HG03469 (cell line): ENCODE measurements around the gene GJD2.

ENCODE experiments used
- ATAC-seq: cut with Tn5 transposase; IDR thresholded peaks from one replicate; pipeline ENCODE4 v1.9.1; 2021; ENCODE audit warnings: mild to moderate bottlenecking, moderate library complexity, moderate number of reproducible peaks; ENCODE audit not compliant: unreplicated experiment

Gene GJD2

GRCh38 chr15:34754674-34755418 lies at the start of gene GJD2:
Gene GJD2, minus strand, starts transcription at chr15:34754998. Its CDS starts 510 bp downstream, at chr15:34754488.
- ATAC-seq: no peak

DNA sequence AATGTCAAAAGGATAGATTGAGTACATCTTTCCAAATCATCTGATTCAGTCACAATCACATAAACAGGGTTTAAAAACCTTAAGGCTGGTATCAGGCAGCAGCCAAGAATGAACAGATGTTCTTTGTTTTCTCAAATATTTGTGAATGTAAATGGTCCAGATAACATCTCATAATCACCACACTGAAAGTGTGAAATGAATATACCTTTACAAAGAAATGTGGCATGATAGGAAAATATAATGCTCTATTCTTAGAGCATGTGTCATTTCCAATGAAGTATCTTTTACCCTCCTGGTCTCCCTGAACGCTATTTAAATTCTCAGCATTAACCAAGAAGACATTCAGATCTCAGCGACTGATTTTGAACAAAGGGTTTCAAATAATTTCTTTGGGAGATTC lies 49.3 kb upstream of the GJD2 start:
- no peak for ATAC-seq

GRCh38 chr15:34802803-34803750 lies 48.3 kb upstream of the GJD2 start:
- ATAC-seq: no peak

GRCh38 chr15:34802371-34802770 lies 47.6 kb upstream of the GJD2 start:
- ATAC-seq: no peak

GRCh38 chr15:34799149-34800101 lies 44.6 kb upstream of the GJD2 start:
- no peak for ATAC-seq

DNA sequence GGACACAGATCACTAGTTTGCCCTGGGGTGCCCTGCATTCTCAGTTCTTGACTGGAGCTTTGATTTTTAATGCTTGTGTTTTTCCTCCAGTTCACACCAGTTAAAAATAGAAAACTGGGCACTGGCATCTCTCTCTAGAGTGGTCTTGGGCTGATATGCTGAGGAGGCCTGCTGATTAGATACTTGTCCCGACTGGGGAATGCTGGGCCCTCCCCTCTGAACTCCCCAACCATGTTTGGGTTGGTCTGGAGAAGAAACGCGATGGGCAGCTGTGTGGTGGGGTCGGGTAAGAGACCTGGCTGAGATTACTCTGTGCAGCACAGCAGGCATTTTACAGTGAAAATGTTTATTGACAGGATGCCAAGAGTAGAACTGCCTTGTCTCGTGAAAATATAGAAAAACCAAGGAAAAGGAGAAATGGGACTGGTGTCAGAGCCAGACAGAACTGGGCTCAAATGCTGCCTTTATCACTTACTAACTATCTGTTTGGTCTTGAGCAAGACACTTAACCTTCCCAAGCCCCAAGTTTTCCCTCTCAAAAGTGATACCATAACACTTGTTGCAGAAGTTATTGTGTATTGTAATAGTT lies 42.1 kb upstream of the GJD2 start:
- no peak for ATAC-seq

- no peak for ATAC-seq
These were observed 40.7 kb upstream of the GJD2 start, which contains the start of gene ACTC1 for GRCh38 chr15:34795267-34796081. Gene ACTC1, minus strand, starts transcription at chr15:34795549. Its CDS starts 741 bp downstream, at chr15:34794808.

GRCh38 chr15:34794590-34795206 lies 39.9 kb upstream of the GJD2 start:
- ATAC-seq: no peak

DNA sequence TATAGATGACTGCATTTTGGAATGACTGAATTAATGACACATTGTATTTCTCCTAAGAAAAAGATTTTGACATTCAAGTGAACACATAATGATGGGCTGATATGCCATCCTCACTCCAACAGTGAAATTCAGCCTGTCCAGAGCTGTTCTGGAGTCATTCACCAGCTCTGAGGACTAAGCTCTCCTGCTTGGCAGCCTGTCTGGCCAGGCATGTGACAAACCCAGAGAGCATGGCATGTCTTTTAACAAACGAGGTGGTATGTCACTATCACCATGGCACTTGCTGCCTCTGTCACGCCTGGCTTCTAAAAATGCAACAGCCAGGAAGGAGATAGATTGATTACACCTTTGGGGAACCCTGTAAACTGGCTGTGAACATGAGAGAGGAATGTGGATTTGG lies 39.1 kb upstream of the GJD2 start:
- no peak for ATAC-seq

DNA sequence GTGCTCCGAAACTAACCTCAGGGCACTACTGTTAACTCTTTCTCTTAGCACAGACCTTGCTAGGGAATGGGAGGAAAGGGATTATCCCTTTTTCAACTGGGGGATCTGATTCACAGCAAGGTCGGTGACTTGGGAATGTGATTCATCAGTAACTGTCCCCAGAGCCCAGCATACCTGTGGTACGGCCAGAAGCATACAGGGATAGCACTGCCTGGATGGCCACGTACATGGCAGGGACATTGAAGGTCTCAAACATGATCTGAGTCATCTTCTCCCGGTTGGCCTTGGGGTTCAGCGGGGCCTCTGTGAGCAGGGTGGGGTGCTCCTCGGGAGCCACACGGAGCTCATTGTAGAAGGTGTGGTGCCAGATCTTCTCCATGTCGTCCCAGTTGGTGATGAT lies 38.3 kb upstream of the GJD2 start:
- ATAC-seq: no peak

- no peak for ATAC-seq
These were observed 36.9 kb upstream of the GJD2 start for GRCh38 chr15:34791701-34792100.

GRCh38 chr15:34790121-34790520 lies 35.3 kb upstream of the GJD2 start:
- ATAC-seq: no peak

GRCh38 chr15:34789326-34789725 lies 34.5 kb upstream of the GJD2 start:
- ATAC-seq: no peak

GRCh38 chr15:34786206-34786605 lies 31.4 kb upstream of the GJD2 start:
- ATAC-seq: no peak

DNA sequence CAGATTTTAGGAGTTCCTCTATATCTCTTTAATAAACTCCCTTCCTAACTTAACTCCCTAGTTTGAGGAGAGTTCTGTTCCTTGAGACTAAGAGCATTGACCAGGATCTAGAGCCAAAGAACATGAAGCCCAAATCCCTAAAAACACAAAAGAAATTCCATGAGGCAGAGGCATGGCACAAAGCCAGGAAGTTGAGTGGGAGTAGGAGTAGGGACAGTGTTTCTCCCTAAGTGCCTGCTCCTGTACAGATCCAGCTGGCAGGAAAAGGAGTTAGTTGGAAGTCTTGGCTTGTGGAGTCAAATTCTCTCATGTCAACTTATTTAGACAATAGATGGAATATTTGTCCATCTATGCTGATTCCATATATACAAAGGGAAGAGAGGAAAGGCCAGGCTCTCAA lies 29.2 kb upstream of the GJD2 start:
- no peak for ATAC-seq

DNA sequence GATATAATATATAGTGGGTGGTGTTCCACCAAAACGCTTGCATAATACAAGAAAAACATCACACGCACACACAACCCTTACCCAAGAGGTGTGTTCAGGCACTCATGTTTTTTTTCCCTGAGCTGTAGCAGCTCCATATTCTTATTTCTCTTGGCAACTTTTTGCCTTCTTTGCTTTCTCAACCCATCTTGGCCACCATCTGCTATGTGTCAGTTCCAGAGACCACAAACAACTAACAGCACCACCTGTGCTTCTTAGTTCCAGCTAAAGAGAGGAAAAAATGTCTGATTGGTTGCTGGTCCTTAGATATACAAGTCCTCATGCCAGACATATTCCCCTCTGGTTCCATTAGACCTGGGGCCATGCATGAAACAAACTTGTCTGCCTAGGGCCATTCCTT lies 28.6 kb upstream of the GJD2 start:
- ATAC-seq: no peak

GRCh38 chr15:34782901-34783300 lies 28.1 kb upstream of the GJD2 start:
- no peak for ATAC-seq

DNA sequence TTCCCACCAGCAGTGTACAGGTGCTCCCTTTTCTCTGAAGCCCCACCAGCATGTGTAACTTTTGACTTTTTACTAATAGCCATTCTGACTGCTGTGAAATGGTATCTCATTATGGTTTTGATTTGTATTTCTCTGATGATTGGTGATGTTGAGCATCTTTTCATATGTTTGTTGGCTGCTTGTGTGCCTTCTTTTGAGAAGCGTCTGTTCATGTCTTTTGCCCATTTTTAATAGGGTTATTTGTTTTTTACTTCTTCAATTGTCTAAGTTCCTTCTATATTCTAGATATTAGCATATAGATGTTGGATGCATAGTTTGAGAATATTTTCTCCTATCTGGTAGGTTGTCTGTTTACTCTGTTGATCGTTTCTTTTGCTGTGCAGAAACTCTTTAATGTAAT lies 25.9 kb upstream of the GJD2 start:
- no peak for ATAC-seq

- no peak for ATAC-seq
These were observed 21.9 kb upstream of the GJD2 start for GRCh38 chr15:34776606-34777105.
